GM12878 (cell line): ENCODE measurements around the gene MRGPRX1. TPM values are rescaled to one million over a fixed set of nuclear protein-coding genes. Genes with fewer than 3 reads are reported as not detected.

Source experiments
- ATAC-seq: fragments of 200-7000 bp; cut with Tn5 transposase; 3 replicates; pipeline ENCODE4 v1.9.1; 2020; ENCODE audit warnings: mild to moderate bottlenecking, moderate library complexity
- BruUV-seq: library from RNA; stranded (reverse); fragments of 400-500 nt; replicated peaks from 2 replicates; lab custom pipeline; 2021; lab: Mats Ljungman, UMichigan
- CTCF ChIA-PET: fragments of 300-600 bp; sonication (Branson Sonifier 250); formaldehyde crosslinking; extraction: SDS; loops from one replicate; lab custom pipeline; 2021; ENCODE audit warnings: inconsistent platforms; lab: Yijun Ruan, JAX
- POLR2A ChIA-PET: fragments of 350-600 bp; formaldehyde crosslinking; extraction: SDS; loops from one replicate; lab custom pipeline; 2021; ENCODE audit warnings: inconsistent platforms; lab: Charles Lee
- RAD21 ChIA-PET: fragments of 300-600 bp; sonication (Branson Sonifier 250); formaldehyde crosslinking; loops from one replicate; lab custom pipeline; 2023; ENCODE audit warnings: antibody characterized with exemption; ENCODE audit not compliant: unreplicated experiment; lab: Charles Lee
- SMC1A ChIA-PET: fragments of 300-600 bp; sonication (Branson Sonifier 250); formaldehyde crosslinking; loops from one replicate; lab custom pipeline; 2023; ENCODE audit not compliant: unreplicated experiment, uncharacterized antibody; lab: Charles Lee
- DNase-seq: peaks from one replicate; pipeline ENCODE4 v3.0.0-alpha.2; 2011; ENCODE audit warnings: low read depth, low spot score
- FAIRE-seq: peaks from 3 replicates; lab custom pipeline; 2011; peaks lifted over from hg19 to GRCh38; lab: Jason Lieb, UNC
- H2AFZ ChIP-seq: 2 replicates; pipeline ENCODE4 v1.6.0; 2011; ENCODE audit warnings: low read depth, low read length, control low read depth; ENCODE audit not compliant: control insufficient read depth
- H3K27ac ChIP-seq: 2 replicates; pipeline ENCODE4 v1.5.1; 2011; ENCODE audit warnings: control low read depth; ENCODE audit not compliant: control insufficient read depth, insufficient read depth
- H3K27me3 ChIP-seq, 2 experiments: replicated peaks in 1 of 2; 2 replicates each; pipeline versions ENCODE4 v1.6.0 to v1.6.1; 2011; ENCODE audit warnings: low read length in 1 of 2; ENCODE audit not compliant: control insufficient read depth in 2 of 2, insufficient read depth in 2 of 2
- H3K36me3 ChIP-seq, 2 experiments: 2 replicates each; pipeline ENCODE4 v1.5.1; 2011; ENCODE audit warnings: low read length in 1 of 2; ENCODE audit not compliant: control insufficient read depth in 2 of 2, insufficient read depth in 2 of 2
- H3K4me1 ChIP-seq: 2 replicates; pipeline ENCODE4 v1.6.1; 2011; ENCODE audit warnings: mild to moderate bottlenecking, low read length, moderate library complexity, mixed read lengths; ENCODE audit not compliant: control insufficient read depth, insufficient read depth
- H3K4me2 ChIP-seq: 2 replicates; pipeline ENCODE4 v1.6.0; 2011; ENCODE audit warnings: control low read depth; ENCODE audit not compliant: control insufficient read depth, insufficient read depth
- H3K4me3 ChIP-seq: fragments of 200-600 bp; sonication (generic); 2 replicates; pipeline ENCODE4 v1.5.1; 2016
- H3K79me2 ChIP-seq: 2 replicates; pipeline ENCODE4 v1.6.0; 2011; ENCODE audit warnings: low read length; ENCODE audit not compliant: control insufficient read depth, insufficient read depth
- H3K9ac ChIP-seq: 2 replicates; pipeline ENCODE4 v1.8.0; 2011; ENCODE audit warnings: low read length, control low read depth, mixed read lengths; ENCODE audit not compliant: control insufficient read depth, insufficient read depth
- H3K9me3 ChIP-seq: replicated peaks from 3 replicates; pipeline ENCODE4 v1.5.1; 2011; ENCODE audit warnings: mild to moderate bottlenecking, low read length; ENCODE audit not compliant: control insufficient read depth, insufficient read depth
- H4K20me1 ChIP-seq: 2 replicates; pipeline ENCODE4 v1.6.0; 2011; ENCODE audit not compliant: control insufficient read depth, insufficient read depth
- BMI1 ChIP-seq: fragments of 450-650 bp; IDR thresholded peaks from 2 replicates; pipeline ENCODE4 v1.6.1; 2016; ENCODE audit warnings: mild to moderate bottlenecking, moderate library complexity, borderline replicate concordance
- CREM ChIP-seq: IDR thresholded peaks from 2 replicates; pipeline ENCODE4 v1.6.1; 2014; ENCODE audit warnings: antibody characterized with exemption, low read depth
- DPF2 ChIP-seq: fragments of 450-650 bp; IDR thresholded peaks from 2 replicates; pipeline ENCODE4 v1.6.1; 2017; ENCODE audit warnings: mild to moderate bottlenecking
- E2F4 ChIP-seq: IDR thresholded peaks from 2 replicates; pipeline ENCODE4 v1.6.1; 2012; ENCODE audit warnings: low read depth, low read length, improper control_type of control experiment
- ETV6 ChIP-seq, 2 experiments: fragments of 450-650 bp in 1 of 2; IDR thresholded peaks in 1 of 2; conservative IDR thresholded peaks in 1 of 2; 2 replicates each; pipeline ENCODE4 v1.6.1; 2014; ENCODE audit warnings: antibody characterized with exemption in 1 of 2, borderline replicate concordance in 1 of 2, low read depth in 1 of 2, mild to moderate bottlenecking in 1 of 2, moderate library complexity in 1 of 2
- GATAD2B ChIP-seq: fragments of 450-650 bp; conservative IDR thresholded peaks from 2 replicates; pipeline ENCODE4 v1.6.1; 2017; ENCODE audit warnings: low read depth, mild to moderate bottlenecking, moderate library complexity
- HDGF ChIP-seq: fragments of 450-650 bp; IDR thresholded peaks from 2 replicates; pipeline ENCODE4 v1.6.1; 2016; ENCODE audit warnings: antibody characterized with exemption
- MEF2B ChIP-seq: fragments of 450-650 bp; IDR thresholded peaks from 2 replicates; pipeline ENCODE4 v1.6.1; 2018; ENCODE audit warnings: mild to moderate bottlenecking, moderate library complexity; ENCODE audit not compliant: partially characterized antibody, poor library complexity, severe bottlenecking
- MLLT1 ChIP-seq: fragments of 450-650 bp; IDR thresholded peaks from 2 replicates; pipeline ENCODE4 v1.6.1; 2016; ENCODE audit warnings: mild to moderate bottlenecking
- NFYB ChIP-seq: IDR thresholded peaks from 2 replicates; pipeline ENCODE4 v1.6.1; 2011; ENCODE audit warnings: low read depth, mild to moderate bottlenecking, low read length, improper control_type of control experiment, moderate library complexity; ENCODE audit not compliant: insufficient read depth
- RAD21 ChIP-seq: IDR thresholded peaks from 2 replicates; pipeline ENCODE4 v1.6.1; 2011; ENCODE audit warnings: mild to moderate bottlenecking, low read depth, low read length, moderate library complexity; ENCODE audit not compliant: insufficient read depth
- RUNX3 ChIP-seq: IDR thresholded peaks from 2 replicates; pipeline ENCODE4 v1.6.1; 2012; ENCODE audit warnings: low read length, inconsistent platforms
- SMAD5 ChIP-seq: IDR thresholded peaks from 2 replicates; pipeline ENCODE4 v1.6.1; 2016; ENCODE audit warnings: antibody characterized with exemption, low read depth
- SRF ChIP-seq, 2 experiments: IDR thresholded peaks; 2 replicates each; pipeline ENCODE4 v1.6.1; 2011; ENCODE audit warnings: low read depth in 2 of 2, low read length in 2 of 2, mild to moderate bottlenecking in 1 of 2, moderate library complexity in 1 of 2
- SUPT20H ChIP-seq: IDR thresholded peaks from 2 replicates; pipeline ENCODE4 v1.6.1; 2011; ENCODE audit warnings: low read depth, mild to moderate bottlenecking, low read length, moderate library complexity, borderline replicate concordance; ENCODE audit not compliant: control insufficient read depth
- TCF3 ChIP-seq: IDR thresholded peaks from 2 replicates; pipeline ENCODE4 v1.6.1; 2012; ENCODE audit warnings: low read depth, mild to moderate bottlenecking, low read length, borderline replicate concordance; ENCODE audit not compliant: insufficient read depth
- WGBS: methylation state at CpG from one replicate; pipeline ENCODE4 v1.1.6; 2016; ENCODE audit warnings: low lambda C conversion rate; ENCODE audit not compliant: insufficient replicate concordance, insufficient coverage; ENCODE audit errors: missing lambda C conversion rate; 5-methylcytosine and 5-hydroxymethylcytosine counted together
- in situ Hi-C: fragments of 300-500 bp; cut with MboI; formaldehyde crosslinking; loops from 9 replicates; pipeline ENCODE4 v1.14.3; 2018; ENCODE audit warnings: mixed read lengths
- intact Hi-C: fragments of 100-400 bp; cut with micrococcal nuclease; formaldehyde crosslinking; loops from one replicate; pipeline ENCODE4 v1.14.2; 2022; ENCODE audit not compliant: unreplicated experiment
- polyA plus RNA-seq, 11 experiments: library from polyadenylated mRNA; depleted of rRNA in 4 of 11; unstranded in 6 of 11; stranded (reverse) in 5 of 11; fragments of >200 nt; fragmentation: Nextera tagmentation in 4 of 11; fragmentation: Illumina TruSeq in 1 of 11; extraction: Ambion mirVana in 4 of 11; extraction: Trizol in 1 of 11; gene quantifications; 1 replicate in 1 of 11; 2 replicates in 10 of 11; pipeline versions ENCODE4 v1.2.1 to v1.2.3, GENCODE V29; 2011 to 2016; ENCODE audit warnings: inconsistent platforms in 2 of 11, missing spikeins in 2 of 11, low read depth in 1 of 11
- total RNA-seq, 4 experiments: library from RNA; depleted of rRNA in 3 of 4; stranded (reverse); fragments of >200 nt in 3 of 4; fragmentation: Illumina TruSeq in 1 of 4; extraction: Trizol in 1 of 4; gene quantifications; 2 replicates each; pipeline versions ENCODE4 v1.2.1 to v1.2.3, GENCODE V29; 2013 to 2021
- TF ChIP-seq, protein P1 (sequence below): IDR thresholded peaks from 2 replicates; pipeline ENCODE4 v1.6.1; 2012; ENCODE audit warnings: low read depth, low read length, improper control_type of control experiment
- TF ChIP-seq, protein P2 (sequence below): fragments of 450-650 bp; IDR thresholded peaks from 2 replicates; pipeline ENCODE4 v1.6.1; 2017; ENCODE audit warnings: low read depth, mild to moderate bottlenecking, moderate library complexity
- TF ChIP-seq, protein P3 (sequence below): fragments of 450-650 bp; IDR thresholded peaks from 2 replicates; pipeline ENCODE4 v1.6.1; 2016; ENCODE audit warnings: mild to moderate bottlenecking

Gene MRGPRX1
- total and polyA plus RNA-seq, 10 of the 15 experiments (the other 5 are each of a cell fraction or from before 2014, with no cell fraction given): not detected

DNA sequence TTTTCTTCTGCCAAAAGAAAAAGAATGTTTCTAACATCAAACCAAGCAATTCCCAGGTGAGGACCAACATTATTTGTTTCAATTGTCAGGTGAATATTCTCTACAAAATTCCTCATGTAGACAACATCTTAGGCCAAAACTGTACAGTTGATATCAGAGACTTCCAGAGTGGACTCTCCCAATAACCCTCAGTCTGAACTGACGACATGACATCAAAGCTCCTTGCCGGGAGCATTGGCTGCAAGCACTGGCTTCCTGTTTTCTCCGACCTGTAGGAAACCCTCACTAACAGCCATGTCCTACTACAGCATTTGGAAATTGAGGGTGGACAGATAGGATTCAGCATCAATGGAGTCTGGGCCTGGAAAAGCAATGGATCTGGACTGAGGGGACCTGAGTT is 30.5 kb upstream of the MRGPRX1 start:
- CTCF ChIA-PET: no interaction called here
- 13% methylated on average over 3 of the region's 3 CpGs for WGBS

More for the DNA sequence above, 30.5 kb upstream of the MRGPRX1 start:
- Histone ChIP-seq H4K20me1 (no peaks in the 10 kb centered on the region), H3K27ac (no peak overlapping the region), H3K79me2 (no peaks in the 10 kb centered on the region), H3K27me3 (no peaks in the 10 kb centered on the region; a peak in 1 of 4 replicates), H3K4me3 (no peak overlapping the region), H3K4me1 (no peaks in the 10 kb centered on the region), H3K4me2 (no peak overlapping the region), H3K9me3 (no peaks in the 10 kb centered on the region), H3K36me3 (no peaks in the 10 kb centered on the region), H2AFZ (no peak overlapping the region), H3K9ac (no peak overlapping the region)
- TF ChIP-seq MEF2B (no peak), SMAD5 (no peak), RUNX3 (no peak), HDGF (no peak), SRF (IDR thresholded peaks at IDR 0.05; ENCODE audit: low read depth in 2 of 2, low read length in 2 of 2) (no peak), SUPT20H (no peak), E2F4 (no peak), CREM (no peak), MLLT1 (no peak), ETV6 (conservative IDR thresholded peaks at IDR 0.05 in 1 of 2, IDR thresholded peaks at IDR 0.05 in 1 of 2; ENCODE audit: borderline replicate concordance in 1 of 2, low read depth in 1 of 2) (no peak), BMI1 (no peak), TCF3 (no peak), RAD21 (no peak), NFYB (no peak), GATAD2B (no peak), DPF2 (no peak)
- TF ChIP-seq, protein P1, sequence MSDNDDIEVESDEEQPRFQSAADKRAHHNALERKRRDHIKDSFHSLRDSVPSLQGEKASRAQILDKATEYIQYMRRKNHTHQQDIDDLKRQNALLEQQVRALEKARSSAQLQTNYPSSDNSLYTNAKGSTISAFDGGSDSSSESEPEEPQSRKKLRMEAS: no peak
- TF ChIP-seq, protein P2, sequence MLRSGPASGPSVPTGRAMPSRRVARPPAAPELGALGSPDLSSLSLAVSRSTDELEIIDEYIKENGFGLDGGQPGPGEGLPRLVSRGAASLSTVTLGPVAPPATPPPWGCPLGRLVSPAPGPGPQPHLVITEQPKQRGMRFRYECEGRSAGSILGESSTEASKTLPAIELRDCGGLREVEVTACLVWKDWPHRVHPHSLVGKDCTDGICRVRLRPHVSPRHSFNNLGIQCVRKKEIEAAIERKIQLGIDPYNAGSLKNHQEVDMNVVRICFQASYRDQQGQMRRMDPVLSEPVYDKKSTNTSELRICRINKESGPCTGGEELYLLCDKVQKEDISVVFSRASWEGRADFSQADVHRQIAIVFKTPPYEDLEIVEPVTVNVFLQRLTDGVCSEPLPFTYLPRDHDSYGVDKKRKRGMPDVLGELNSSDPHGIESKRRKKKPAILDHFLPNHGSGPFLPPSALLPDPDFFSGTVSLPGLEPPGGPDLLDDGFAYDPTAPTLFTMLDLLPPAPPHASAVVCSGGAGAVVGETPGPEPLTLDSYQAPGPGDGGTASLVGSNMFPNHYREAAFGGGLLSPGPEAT: no peak
- TF ChIP-seq, protein P3, sequence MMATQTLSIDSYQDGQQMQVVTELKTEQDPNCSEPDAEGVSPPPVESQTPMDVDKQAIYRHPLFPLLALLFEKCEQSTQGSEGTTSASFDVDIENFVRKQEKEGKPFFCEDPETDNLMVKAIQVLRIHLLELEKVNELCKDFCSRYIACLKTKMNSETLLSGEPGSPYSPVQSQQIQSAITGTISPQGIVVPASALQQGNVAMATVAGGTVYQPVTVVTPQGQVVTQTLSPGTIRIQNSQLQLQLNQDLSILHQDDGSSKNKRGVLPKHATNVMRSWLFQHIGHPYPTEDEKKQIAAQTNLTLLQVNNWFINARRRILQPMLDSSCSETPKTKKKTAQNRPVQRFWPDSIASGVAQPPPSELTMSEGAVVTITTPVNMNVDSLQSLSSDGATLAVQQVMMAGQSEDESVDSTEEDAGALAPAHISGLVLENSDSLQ: no peak
- FAIRE-seq (no peak), ATAC-seq (no peak), DNase-seq (no peak)
- BruUV-seq: no TSS peak
- ChIA-PET SMC1A (no interaction called here), POLR2A (no interaction called here), RAD21 (no interaction called here)
- in situ Hi-C loops: no loop called here
- intact Hi-C loops: no loop called here
